HG03135 (cell line): ENCODE data around the gene TPK1.
A peak's percentile ranks its signal among the peaks of the same experiment; 100 is the strongest.
"Not testable (repeated sequence)": the region's sequence is repeated elsewhere in the genome, so short reads cannot be mapped to it uniquely, and the experiment has no call there.

Source experiments
- ATAC-seq: cut with Tn5 transposase; IDR thresholded peaks from one replicate; pipeline ENCODE4 v1.9.1; 2021; ENCODE audit warnings: mild to moderate bottlenecking, moderate library complexity; ENCODE audit not compliant: unreplicated experiment

The TPK1 gene

GRCh38 chr7:144824360-144824759 lies 11.5 kb downstream of the TPK1 start:
- no peak for ATAC-seq

- ATAC-seq: no peak
Measured at GRCh38 chr7:144822223-144822622, 13.6 kb downstream of the TPK1 start.

- peak; percentile 62 for ATAC-seq
Measured at GRCh38 chr7:144821067-144821466, 14.8 kb downstream of the TPK1 start.

- ATAC-seq: no peak
Measured at GRCh38 chr7:144820552-144820951, 15.3 kb downstream of the TPK1 start.

GRCh38 chr7:144819566-144819965 lies 16.3 kb downstream of the TPK1 start:
- no peak for ATAC-seq

GRCh38 chr7:144818511-144818910 lies 17.3 kb downstream of the TPK1 start:
- peak; percentile 65 for ATAC-seq

- no peak for ATAC-seq
Measured at GRCh38 chr7:144817001-144817400, 18.9 kb downstream of the TPK1 start.

- no peak for ATAC-seq
Measured at GRCh38 chr7:144814299-144814698, 21.6 kb downstream of the TPK1 start.

GRCh38 chr7:144812379-144813283 lies 23.2 kb downstream of the TPK1 start:
- peak; percentile 95 for ATAC-seq

GRCh38 chr7:144805627-144806239 lies 30.1 kb downstream of the TPK1 start:
- no peak for ATAC-seq

- not testable (repeated sequence) for ATAC-seq
Measured at GRCh38 chr7:144800678-144801436, 35.0 kb downstream of the TPK1 start.

GRCh38 chr7:144796919-144797318 lies 38.9 kb downstream of the TPK1 start:
- no peak for ATAC-seq

GRCh38 chr7:144792050-144792449 lies 43.8 kb downstream of the TPK1 start:
- ATAC-seq: no peak

- no peak for ATAC-seq
Measured at GRCh38 chr7:144791488-144791887, 44.4 kb downstream of the TPK1 start.

- ATAC-seq: no peak
Measured at GRCh38 chr7:144787127-144787526, 48.7 kb downstream of the TPK1 start.

GRCh38 chr7:144786522-144786921 lies 49.3 kb downstream of the TPK1 start:
- no peak for ATAC-seq

GRCh38 chr7:144786079-144786478 lies 49.8 kb downstream of the TPK1 start:
- no peak for ATAC-seq

- no peak for ATAC-seq
Measured at GRCh38 chr7:144785521-144785920, 50.3 kb downstream of the TPK1 start.

- no peak for ATAC-seq
Measured at GRCh38 chr7:144784943-144785342, 50.9 kb downstream of the TPK1 start.

- ATAC-seq: no peak
Measured at GRCh38 chr7:144784441-144784840, 51.4 kb downstream of the TPK1 start.

GRCh38 chr7:144782883-144783282 lies 53.0 kb downstream of the TPK1 start:
- no peak for ATAC-seq
